K562 (cell line): ENCODE results near the gene ERVK3-1. TPM values are rescaled to one million over a fixed set of nuclear protein-coding genes. Genes with fewer than 3 reads are reported as not detected.

Experiments used
- AFF1 ChIP-seq, 2 experiments: fragments of 450-650 bp; IDR thresholded peaks; 2 replicates each; pipeline ENCODE4 v1.6.1; 2018; ENCODE audit warnings: mild to moderate bottlenecking in 2 of 2, low read depth in 1 of 2; ENCODE audit not compliant: partially characterized antibody in 2 of 2
- CHD4 ChIP-seq: fragments of 200-600 bp; sonication (generic); IDR thresholded peaks from 3 replicates; pipeline ENCODE4 v1.6.1; 2012; ENCODE audit warnings: low read depth, mild to moderate bottlenecking, mixed read lengths, low read length, inconsistent platforms; ENCODE audit not compliant: insufficient read depth, insufficient replicate concordance, poor library complexity, severe bottlenecking
- DEAF1 ChIP-seq: fragments of 450-650 bp; formaldehyde crosslinking; IDR thresholded peaks from 2 replicates; pipeline ENCODE4 v1.4.0; 2020; ENCODE audit warnings: mild to moderate bottlenecking, moderate library complexity
- EP300 ChIP-seq: IDR thresholded peaks from 2 replicates; pipeline ENCODE4 v1.6.1; 2012; ENCODE audit warnings: low read length, improper control_type of control experiment
- FOXK1 ChIP-seq: sonication (generic); formaldehyde crosslinking; IDR thresholded peaks from 2 replicates; pipeline ENCODE4 v1.8.0; 2022; ENCODE audit warnings: missing genetic modification reagents, mild to moderate bottlenecking, borderline replicate concordance
- HIVEP1 ChIP-seq: fragments of 250-450 bp; sonication (Bioruptor Pico); IDR thresholded peaks from 2 replicates; pipeline ENCODE4 v1.4.0; 2020; ENCODE audit warnings: mild to moderate bottlenecking
- HMG20A ChIP-seq: fragments of 450-650 bp; formaldehyde crosslinking; conservative IDR thresholded peaks from 2 replicates; pipeline ENCODE4 v1.4.0; 2020; ENCODE audit warnings: mild to moderate bottlenecking, mixed read lengths
- NR1H2 ChIP-seq: sonication (generic); formaldehyde crosslinking; IDR thresholded peaks from 2 replicates; pipeline ENCODE4 v1.4.0; 2020; ENCODE audit warnings: mild to moderate bottlenecking, missing genetic modification reagents
- NR2F6 ChIP-seq: fragments of 450-650 bp; formaldehyde crosslinking; IDR thresholded peaks from 2 replicates; pipeline ENCODE4 v1.4.0; 2020; ENCODE audit warnings: mild to moderate bottlenecking
- NUFIP1 ChIP-seq: fragments of 450-650 bp; IDR thresholded peaks from 2 replicates; pipeline ENCODE4 v1.6.1; 2018; ENCODE audit not compliant: partially characterized antibody
- RBM39 ChIP-seq: fragments of 200-400 bp; formaldehyde crosslinking; optimal IDR thresholded peaks from 2 replicates; pipeline ENCODE3; 2018; ENCODE audit warnings: low read depth, low read length
- RNF219 ChIP-seq: fragments of 250-450 bp; sonication (Bioruptor Pico); IDR thresholded peaks from 2 replicates; pipeline ENCODE4 v1.5.0; 2022; ENCODE audit warnings: mild to moderate bottlenecking
- SMARCB1 ChIP-seq: IDR thresholded peaks from 2 replicates; pipeline ENCODE4 v1.6.1; 2011; ENCODE audit warnings: improper control_type of control experiment, low read depth; ENCODE audit not compliant: insufficient read length
- SMARCC2 ChIP-seq: fragments of 450-650 bp; IDR thresholded peaks from 2 replicates; pipeline ENCODE4 v1.6.1; 2017; ENCODE audit warnings: antibody characterized with exemption, moderate library complexity, mild to moderate bottlenecking, low read depth
- TCF3 ChIP-seq: sonication (generic); formaldehyde crosslinking; IDR thresholded peaks from 2 replicates; pipeline ENCODE4 v1.4.0; 2020; ENCODE audit warnings: mild to moderate bottlenecking, missing genetic modification reagents
- TSHZ1 ChIP-seq: fragments of 250-450 bp; sonication (Bioruptor Pico); IDR thresholded peaks from 2 replicates; pipeline ENCODE4 v1.4.0; 2020; ENCODE audit warnings: mild to moderate bottlenecking, moderate library complexity
- polyA plus RNA-seq, 8 experiments: library from polyadenylated mRNA; depleted of rRNA in 4 of 8; stranded (reverse) in 5 of 8; unstranded in 3 of 8; fragments of >200 nt; fragmentation: Nextera tagmentation in 2 of 8; fragmentation: Illumina TruSeq in 1 of 8; extraction: Ambion mirVana in 2 of 8; extraction: Trizol in 1 of 8; gene quantifications; 2 replicates each; pipeline versions ENCODE4 v1.2.1 to v1.2.3, GENCODE V29; 2011 to 2014; ENCODE audit warnings: inconsistent platforms in 1 of 8, missing spikeins in 1 of 8
- total RNA-seq, 7 experiments: library from RNA; depleted of rRNA in 6 of 7; stranded (reverse); fragments of >200 nt in 6 of 7; fragmentation: Illumina TruSeq in 2 of 7; extraction: Trizol in 2 of 7; gene quantifications; 2 replicates each; pipeline versions ENCODE4 v1.2.1 to v1.2.3, GENCODE V29; 2011 to 2021; ENCODE audit warnings: low replicate concordance in 1 of 7

ERVK3-1 gene
- total and polyA plus RNA-seq, 9 of the 15 experiments (the other 6 are each of a cell fraction or from before 2014, with no cell fraction given) = 87.6 to 299 (median 119) TPM

- TF ChIP-seq AFF1 (IDR thresholded peaks at IDR 0.05; ENCODE audit: low read depth in 1 of 2, partially characterized antibody in 2 of 2) (no peak), HMG20A (CRISPR knock-in tag) (no peak), NUFIP1 (no peak), TCF3 (peak; percentile 40; the same call in 1 of the 2 replicates), CHD4 (no peak), NR1H2 (CRISPR knock-in tag) (no peak), SMARCB1 (no peak), FOXK1 (CRISPR knock-in tag) (no peak), EP300 (peak; percentile 9; the same call in 1 of the 2 replicates), RNF219 (CRISPR knock-in tag) (no peak), SMARCC2 (no peak), NR2F6 (CRISPR knock-in tag) (no peak), HIVEP1 (CRISPR knock-in tag) (no peak), DEAF1 (CRISPR knock-in tag) (no peak), RBM39 (no peak), TSHZ1 (CRISPR knock-in tag) (no peak)
Observed at GRCh38 chr19:58332697-58333096, 27.5 kb downstream of the ERVK3-1 start (continued).
